ENCODE measurements around the gene PLXNC1.

PLXNC1 gene

DNA sequence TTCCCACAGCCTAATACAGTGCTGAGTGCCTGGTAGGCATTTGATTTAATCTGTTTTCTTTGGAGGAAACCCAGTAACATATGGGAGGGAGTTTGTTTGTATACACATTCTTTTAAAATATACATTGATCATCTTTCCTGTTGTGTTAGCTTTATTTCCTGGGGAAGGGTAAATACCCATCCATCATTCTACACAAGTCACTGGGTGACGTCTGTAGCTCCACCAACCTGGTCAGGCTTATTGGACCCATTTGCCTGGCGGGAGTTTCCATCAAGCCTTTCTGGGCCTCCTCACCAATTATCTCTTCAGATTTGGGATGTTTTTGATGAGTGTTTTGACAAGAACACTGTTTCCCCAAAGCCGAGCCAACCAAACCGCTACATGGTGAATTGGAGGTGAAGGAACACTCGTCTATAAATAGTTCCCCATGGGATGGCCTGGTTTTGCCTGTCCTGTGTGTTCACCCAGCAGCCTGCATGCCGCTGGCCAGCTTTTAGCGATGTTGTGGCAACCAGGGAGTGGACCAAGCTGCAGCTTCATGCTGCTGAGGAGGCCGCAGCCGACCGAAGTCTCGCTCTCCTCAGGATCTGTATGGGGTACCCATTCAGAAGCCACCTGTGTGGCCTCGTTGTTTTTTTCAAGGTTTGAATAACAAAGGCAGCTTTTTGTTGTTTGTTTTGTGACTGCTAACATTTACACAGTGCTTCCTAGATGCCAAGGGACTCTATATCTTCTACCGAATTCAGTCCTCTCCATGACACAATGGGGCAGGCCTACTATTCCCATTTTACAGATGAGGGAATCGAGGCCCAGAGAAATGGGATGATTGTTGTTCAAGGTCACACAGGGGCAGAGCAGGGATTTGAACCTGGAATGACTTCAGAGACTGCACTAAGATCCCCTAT lies 22.6 kb downstream of the PLXNC1 start:
- no peaks in the 10 kb centered on the region for H3K9me3 ChIP-seq (ENCODE audit: control insufficient read depth, insufficient read depth, low read length)
- H3K4me1 ChIP-seq (ENCODE audit: control insufficient read depth, insufficient read depth, low read length), result peaks cover 2% of the 10 kb centered on the region
- no CpG with 5 or more reads among the region's 14 CpGs for WGBS (ENCODE audit: insufficient coverage, insufficient read length)
- H3K27ac ChIP-seq (ENCODE audit: low read length), result no peak overlapping the region
- peaks cover 83% of the 10 kb centered on the region for H3K27me3 ChIP-seq (ENCODE audit: control insufficient read depth, insufficient read depth, low read length)
- H3K4me3 ChIP-seq (ENCODE audit: low read length), result no peak overlapping the region
- no peak for DNase-seq (ENCODE audit: low read depth, low spot score)
- no peaks in the 10 kb centered on the region for H3K36me3 ChIP-seq (ENCODE audit: control insufficient read depth, insufficient read depth, low read length)

- no peak for DNase-seq (ENCODE audit: low read depth, low spot score)
- Histone ChIP-seq H3K9me3 (ENCODE audit: control insufficient read depth, insufficient read depth, low read length) (no peaks in the 10 kb centered on the region), H3K4me3 (ENCODE audit: low read length) (no peak overlapping the region), H3K27me3 (ENCODE audit: control insufficient read depth, insufficient read depth, low read length) (peaks cover 80% of the 10 kb centered on the region), H3K36me3 (ENCODE audit: control insufficient read depth, insufficient read depth, low read length) (no peaks in the 10 kb centered on the region), H3K27ac (ENCODE audit: low read length) (no peak overlapping the region), H3K4me1 (ENCODE audit: control insufficient read depth, insufficient read depth, low read length) (peaks cover 2% of the 10 kb centered on the region)
- WGBS (ENCODE audit: insufficient coverage, insufficient read length), result no CpG with 5 or more reads among the region's 5 CpGs
These were observed 23.2 kb downstream of the PLXNC1 start for GRCh38 chr12:94171595-94171930.

DNA sequence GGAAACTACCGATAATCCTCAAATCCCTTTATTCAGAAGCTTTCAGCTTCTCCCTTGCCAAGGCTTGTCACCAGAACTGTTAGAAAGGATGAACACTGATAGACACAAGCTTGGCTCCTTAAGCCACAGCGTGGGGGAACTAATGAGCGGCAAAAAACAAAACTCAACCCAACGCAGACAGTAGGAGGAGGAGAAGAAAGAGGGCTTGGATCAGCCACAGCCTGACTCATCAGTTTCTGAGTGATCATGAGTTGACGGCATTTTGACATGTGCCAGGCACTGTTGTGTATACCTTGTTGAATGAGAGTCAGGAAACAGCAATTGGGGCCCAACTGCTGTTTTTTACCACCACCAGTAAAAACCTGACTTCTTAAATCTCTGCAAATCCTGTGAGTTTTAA lies 23.7 kb downstream of the PLXNC1 start:
- H3K9me3 ChIP-seq (ENCODE audit: control insufficient read depth, insufficient read depth, low read length), result no peaks in the 10 kb centered on the region
- H3K36me3 ChIP-seq (ENCODE audit: control insufficient read depth, insufficient read depth, low read length), result no peaks in the 10 kb centered on the region
- peaks cover 2% of the 10 kb centered on the region for H3K4me1 ChIP-seq (ENCODE audit: control insufficient read depth, insufficient read depth, low read length)
- H3K27ac ChIP-seq (ENCODE audit: low read length), result no peak overlapping the region
- peaks cover 75% of the 10 kb centered on the region for H3K27me3 ChIP-seq (ENCODE audit: control insufficient read depth, insufficient read depth, low read length)
- H3K4me3 ChIP-seq (ENCODE audit: low read length), result no peak overlapping the region
- no peak for DNase-seq (ENCODE audit: low read depth, low spot score)
- no CpG with 5 or more reads among the region's 5 CpGs for WGBS (ENCODE audit: insufficient coverage, insufficient read length)

- no peaks in the 10 kb centered on the region for H3K9me3 ChIP-seq (ENCODE audit: control insufficient read depth, insufficient read depth, low read length)
- no peak overlapping the region for H3K4me3 ChIP-seq (ENCODE audit: low read length)
- H3K4me1 ChIP-seq (ENCODE audit: control insufficient read depth, insufficient read depth, low read length), result peaks cover 2% of the 10 kb centered on the region
- peaks cover 68% of the 10 kb centered on the region for H3K27me3 ChIP-seq (ENCODE audit: control insufficient read depth, insufficient read depth, low read length)
- WGBS (ENCODE audit: insufficient coverage, insufficient read length), result no CpG with 5 or more reads among the region's 9 CpGs
- DNase-seq (ENCODE audit: low read depth, low spot score), result no peak
- no peak overlapping the region for H3K27ac ChIP-seq (ENCODE audit: low read length)
- no peaks in the 10 kb centered on the region for H3K36me3 ChIP-seq (ENCODE audit: control insufficient read depth, insufficient read depth, low read length)
These were observed 24.6 kb downstream of the PLXNC1 start for GRCh38 chr12:94172973-94173372.

DNA sequence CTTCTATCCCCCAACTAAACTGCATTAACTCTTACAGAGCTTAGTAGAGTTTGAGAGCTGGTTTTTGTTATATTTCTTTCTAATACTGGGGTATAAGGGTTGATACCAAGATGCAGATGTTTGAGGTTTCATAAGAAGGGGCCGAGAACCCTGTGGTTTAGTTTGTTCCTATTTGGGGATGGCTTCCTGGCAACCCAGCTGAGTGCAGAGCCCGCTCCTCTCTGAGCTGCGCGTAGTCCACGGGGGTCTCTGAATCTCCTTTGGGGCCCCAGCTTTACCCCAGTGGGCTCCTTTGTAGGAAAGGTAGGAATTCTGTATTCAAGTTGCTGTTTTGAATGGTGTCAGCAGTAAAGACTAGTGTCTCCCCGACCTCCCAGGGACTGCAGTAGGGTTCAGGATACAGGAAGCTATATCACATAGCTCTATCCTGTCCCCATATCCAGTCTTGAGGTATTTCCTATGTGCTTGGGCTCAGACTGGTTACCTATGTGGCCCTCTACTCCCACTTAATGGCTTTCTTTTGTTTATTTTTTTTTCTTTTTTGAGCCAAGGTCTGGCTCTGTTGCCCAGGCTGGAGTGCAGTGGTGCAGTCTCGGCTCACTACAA lies 25.4 kb downstream of the PLXNC1 start:
- Histone ChIP-seq H3K36me3 (ENCODE audit: control insufficient read depth, insufficient read depth, low read length) (no peaks in the 10 kb centered on the region), H3K27me3 (ENCODE audit: control insufficient read depth, insufficient read depth, low read length) (peaks cover 60% of the 10 kb centered on the region), H3K27ac (ENCODE audit: low read length) (no peak overlapping the region), H3K9me3 (ENCODE audit: control insufficient read depth, insufficient read depth, low read length) (no peaks in the 10 kb centered on the region), H3K4me3 (ENCODE audit: low read length) (no peak overlapping the region), H3K4me1 (ENCODE audit: control insufficient read depth, insufficient read depth, low read length) (peaks cover 2% of the 10 kb centered on the region)
- DNase-seq (ENCODE audit: low read depth, low spot score), result no peak
- WGBS (ENCODE audit: insufficient coverage, insufficient read length), result no CpG with 5 or more reads among the region's 7 CpGs

- H3K27me3 ChIP-seq (ENCODE audit: control insufficient read depth, insufficient read depth, low read length), result peaks cover 54% of the 10 kb centered on the region
- no peaks in the 10 kb centered on the region for H3K36me3 ChIP-seq (ENCODE audit: control insufficient read depth, insufficient read depth, low read length)
- no peaks in the 10 kb centered on the region for H3K9me3 ChIP-seq (ENCODE audit: control insufficient read depth, insufficient read depth, low read length)
- WGBS (ENCODE audit: insufficient coverage, insufficient read length), result no CpG with 5 or more reads among the region's 1 CpG
- peaks cover 2% of the 10 kb centered on the region for H3K4me1 ChIP-seq (ENCODE audit: control insufficient read depth, insufficient read depth, low read length)
- no peak overlapping the region for H3K4me3 ChIP-seq (ENCODE audit: low read length)
- DNase-seq (ENCODE audit: low read depth, low spot score), result no peak
- H3K27ac ChIP-seq (ENCODE audit: low read length), result no peak overlapping the region
These were observed 26.2 kb downstream of the PLXNC1 start for GRCh38 chr12:94174576-94174975.

- Histone ChIP-seq H3K27ac (ENCODE audit: low read length) (no peak overlapping the region), H3K9me3 (ENCODE audit: control insufficient read depth, insufficient read depth, low read length) (no peaks in the 10 kb centered on the region), H3K36me3 (ENCODE audit: control insufficient read depth, insufficient read depth, low read length) (no peaks in the 10 kb centered on the region), H3K4me1 (ENCODE audit: control insufficient read depth, insufficient read depth, low read length) (peaks cover under 1% of the 10 kb centered on the region), H3K27me3 (ENCODE audit: control insufficient read depth, insufficient read depth, low read length) (peaks cover 40% of the 10 kb centered on the region), H3K4me3 (ENCODE audit: low read length) (no peak overlapping the region)
- WGBS (ENCODE audit: insufficient coverage, insufficient read length), result no CpG with 5 or more reads among the region's 10 CpGs
- no peak for DNase-seq (ENCODE audit: low read depth, low spot score)
These were observed 27.6 kb downstream of the PLXNC1 start for GRCh38 chr12:94175763-94176668.

- Histone ChIP-seq H3K27ac (ENCODE audit: low read length) (no peak overlapping the region), H3K4me1 (ENCODE audit: control insufficient read depth, insufficient read depth, low read length) (no peaks in the 10 kb centered on the region), H3K36me3 (ENCODE audit: control insufficient read depth, insufficient read depth, low read length) (no peaks in the 10 kb centered on the region), H3K4me3 (ENCODE audit: low read length) (no peak overlapping the region), H3K9me3 (ENCODE audit: control insufficient read depth, insufficient read depth, low read length) (no peaks in the 10 kb centered on the region), H3K27me3 (ENCODE audit: control insufficient read depth, insufficient read depth, low read length) (peaks cover 21% of the 10 kb centered on the region)
- DNase-seq (ENCODE audit: low read depth, low spot score), result no peak
These were observed 29.7 kb downstream of the PLXNC1 start for GRCh38 chr12:94178054-94178453.

DNA sequence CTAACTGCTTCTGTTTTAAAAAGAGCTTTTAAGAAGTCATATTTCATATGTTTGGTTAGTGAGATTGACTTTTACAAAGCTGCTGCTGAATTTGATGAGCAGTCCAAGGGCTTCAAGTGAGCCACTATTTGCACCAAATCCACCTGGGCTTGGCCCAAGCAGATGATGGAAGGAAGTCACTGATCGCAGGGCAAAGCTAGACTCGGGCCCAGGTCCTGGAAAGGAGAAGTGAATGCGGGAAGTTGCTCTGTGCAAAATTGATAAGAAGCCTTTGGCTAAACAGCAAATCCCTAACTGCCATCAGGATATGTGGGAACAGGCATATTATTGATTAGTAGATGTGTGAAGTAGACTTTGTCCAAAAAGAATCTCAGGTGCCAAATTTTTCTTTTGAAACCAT lies 30.5 kb downstream of the PLXNC1 start:
- no peaks in the 10 kb centered on the region for H3K36me3 ChIP-seq (ENCODE audit: control insufficient read depth, insufficient read depth, low read length)
- H3K27ac ChIP-seq (ENCODE audit: low read length), result no peak overlapping the region
- no CpG with 5 or more reads among the region's 3 CpGs for WGBS (ENCODE audit: insufficient coverage, insufficient read length)
- no peak for DNase-seq (ENCODE audit: low read depth, low spot score)
- no peak overlapping the region for H3K4me3 ChIP-seq (ENCODE audit: low read length)
- no peaks in the 10 kb centered on the region for H3K4me1 ChIP-seq (ENCODE audit: control insufficient read depth, insufficient read depth, low read length)
- H3K27me3 ChIP-seq (ENCODE audit: control insufficient read depth, insufficient read depth, low read length), result peaks cover 14% of the 10 kb centered on the region
- no peaks in the 10 kb centered on the region for H3K9me3 ChIP-seq (ENCODE audit: control insufficient read depth, insufficient read depth, low read length)

GRCh38 chr12:94179723-94180122 lies 31.3 kb downstream of the PLXNC1 start:
- no peak overlapping the region for H3K4me3 ChIP-seq (ENCODE audit: low read length)
- no peaks in the 10 kb centered on the region for H3K36me3 ChIP-seq (ENCODE audit: control insufficient read depth, insufficient read depth, low read length)
- H3K27me3 ChIP-seq (ENCODE audit: control insufficient read depth, insufficient read depth, low read length), result peaks cover 7% of the 10 kb centered on the region
- H3K4me1 ChIP-seq (ENCODE audit: control insufficient read depth, insufficient read depth, low read length), result no peaks in the 10 kb centered on the region
- no peaks in the 10 kb centered on the region for H3K9me3 ChIP-seq (ENCODE audit: control insufficient read depth, insufficient read depth, low read length)
- H3K27ac ChIP-seq (ENCODE audit: low read length), result no peak overlapping the region
- DNase-seq (ENCODE audit: low read depth, low spot score), result no peak
- WGBS (ENCODE audit: insufficient coverage, insufficient read length), result no CpG with 5 or more reads among the region's 3 CpGs
